Thyroid gland (tissue), 4 donors: Measurements from ENCODE around the gene KAZN.

Experiments used
- CTCF ChIP-seq, 6 experiments: fragments of 200-600 bp in 3 of 6; fragments of 450-650 bp in 3 of 6; sonication (generic) in 3 of 6; IDR thresholded peaks; one replicate each; pipeline ENCODE4 v1.5.1; 2016 to 2019; ENCODE audit warnings: antibody characterized with exemption in 6 of 6, mild to moderate bottlenecking in 2 of 6, inconsistent platforms in 1 of 6, moderate library complexity in 1 of 6
- POLR2A ChIP-seq, 2 donors: fragments of 450-650 bp; IDR thresholded peaks; one replicate each; pipeline ENCODE4 v1.6.1; 2017; ENCODE audit warnings: antibody characterized with exemption in 2 of 2, mild to moderate bottlenecking in 2 of 2, moderate library complexity in 1 of 2

GRCh38 chr1:14851760-14852159 lies 253.3 kb downstream of the KAZN start:
- no peak for TF ChIP-seq CTCF (IDR thresholded peaks at IDR 0.05)
- no peak for TF ChIP-seq POLR2A (IDR thresholded peaks at IDR 0.05)
